Small intestine (tissue), 16 donors: Measurements from ENCODE around the gene ASB5. TPM values are rescaled to one million over a fixed set of nuclear protein-coding genes. Genes with fewer than 3 reads are reported as not detected.

Source experiments
- DNase-seq, 2 donors: peaks; one replicate each; pipeline versions ENCODE4 v3.0.0 to v3.0.0-alpha.2; 2013
- FAIRE-seq: peaks from 2 replicates; lab custom pipeline; 2012; peaks lifted over from hg19 to GRCh38; lab: Jason Lieb, UNC
- H3K27ac ChIP-seq, 3 donors: one replicate each; pipeline ENCODE4 v1.5.1; 2013; ENCODE audit warnings: low read length in 2 of 3, mild to moderate bottlenecking in 2 of 3, control low read depth in 1 of 3, inconsistent platforms in 1 of 3, low read depth in 1 of 3, moderate library complexity in 1 of 3
- H3K27me3 ChIP-seq, 3 donors: one replicate each; pipeline ENCODE4 v1.6.1; 2013; ENCODE audit warnings: low read length in 3 of 3, inconsistent platforms in 1 of 3; ENCODE audit not compliant: control insufficient read depth in 3 of 3, insufficient read depth in 3 of 3
- H3K36me3 ChIP-seq, 3 donors: one replicate each; pipeline ENCODE4 v1.6.1; 2013; ENCODE audit warnings: low read length in 3 of 3, inconsistent platforms in 1 of 3, low read depth in 1 of 3, mild to moderate bottlenecking in 1 of 3, moderate library complexity in 1 of 3; ENCODE audit not compliant: control insufficient read depth in 3 of 3, insufficient read depth in 2 of 3
- H3K4me1 ChIP-seq, 3 donors: one replicate each; pipeline ENCODE4 v1.6.1; 2013; ENCODE audit warnings: low read length in 2 of 3, inconsistent platforms in 1 of 3, low read depth in 1 of 3, mild to moderate bottlenecking in 1 of 3, moderate library complexity in 1 of 3; ENCODE audit not compliant: control insufficient read depth in 3 of 3, insufficient read depth in 2 of 3
- H3K4me3 ChIP-seq, 3 donors: one replicate each; pipeline ENCODE4 v1.5.1; 2013; ENCODE audit warnings: low read length in 3 of 3, control low read depth in 1 of 3, inconsistent platforms in 1 of 3, low read depth in 1 of 3, mild to moderate bottlenecking in 1 of 3, moderate library complexity in 1 of 3
- H3K9me3 ChIP-seq, 2 donors: one replicate each; pipeline ENCODE4 v1.6.1; 2013; ENCODE audit warnings: low read depth in 1 of 2, low read length in 1 of 2; ENCODE audit not compliant: control insufficient read depth in 2 of 2, insufficient read depth in 1 of 2
- WGBS, 3 donors: extraction: QIAGEN DNeasy Blood & Tissue Kit; methylation state at CpG; one replicate each; pipeline ENCODE4 v1.1.7; 2013; 5-methylcytosine and 5-hydroxymethylcytosine counted together
- long read RNA-seq, 10 donors: transcript quantifications; one replicate each; lab custom pipeline, GENCODE V29; 2026
- polyA plus RNA-seq, 4 donors: library from polyadenylated mRNA; stranded (reverse) in 3 of 4; unstranded in 1 of 4; fragments of 200-250 nt in 3 of 4; fragments of 120-200 nt in 1 of 4; gene quantifications; one replicate each; pipeline versions ENCODE4 v1.2.1 to v1.2.3, GENCODE V29; 2013
- donor health status: healthy with polysubstance abuse.
- donor health status: control.
- donor health status: control.
- donor health status: Bipolar disorder and iron deficiency.
- donor health status: healthy.

Gene ASB5
- 1 to 10 TPM in 1 of 4 donors, under 1 TPM in 3; 0.01 to 2.0 (median 0.52) TPM for polyA plus RNA-seq
- long read RNA-seq, donor 1, result 0 reads
- long read RNA-seq, donor 2, result 0 reads
- long read RNA-seq, donor 3, partial matches to known transcripts, result 30 of 66 reads
- long read RNA-seq, donor 3, other reads (novel, unspliced or antisense), result 36 of 66 reads
- long read RNA-seq, donor 4, result 0 reads
- long read RNA-seq, donor 5, result 0 reads
- long read RNA-seq, donor 6, result 0 reads
- long read RNA-seq, donor 7, result 0 reads
- long read RNA-seq, donor 8, result 0 reads
- long read RNA-seq, donor 9, result 0 reads
- long read RNA-seq, donor 10, result 0 reads

DNA sequence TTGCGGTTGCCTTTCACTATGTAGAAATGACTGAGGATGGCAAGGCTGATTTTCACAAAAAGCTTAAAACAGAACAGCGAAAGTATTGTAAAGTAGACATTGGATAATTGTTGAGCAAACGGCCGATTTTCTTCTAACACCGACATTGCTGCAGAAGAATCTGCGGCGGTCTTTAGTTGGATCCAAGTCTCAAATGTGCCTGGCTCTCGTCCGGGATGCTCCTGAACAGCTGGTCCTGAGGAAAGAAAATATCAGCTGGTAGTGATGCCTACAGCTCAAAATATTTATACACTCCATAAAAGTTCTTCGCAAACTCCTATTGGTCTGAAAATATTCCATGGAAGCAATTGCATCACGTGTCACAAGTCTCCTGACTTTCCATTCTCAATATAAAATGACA lies at the start of gene ASB5:
TSS of gene ASB5 (minus strand) at position 260 of the 400 bp plus-strand sequence. CDS start at position 146, 114 bp downstream.
- no peak within 1 kb of the TSS for H3K4me3 ChIP-seq
- no peak for DNase-seq
- H3K27ac ChIP-seq, result no peak within 1 kb of the TSS
- no peaks in the 10 kb centered on the region for H3K9me3 ChIP-seq
- H3K27me3 ChIP-seq, result no peaks in the 10 kb centered on the region
- H3K4me1 ChIP-seq, result no peaks in the 10 kb centered on the region
- FAIRE-seq, result no peak
- 91 to 94% (median 92%) methylated on average over 11 of the region's 11 CpGs for WGBS, 3 donors
- H3K36me3 ChIP-seq, result no peaks in the 10 kb centered on the region

- no peak for FAIRE-seq
- Histone ChIP-seq H3K4me1 (peaks cover 0 to 2% (median 2%) of the 10 kb centered on the region in 3 donors), H3K4me3 (no peak overlapping the region), H3K9me3 (no peaks in the 10 kb centered on the region), H3K27ac (no peak overlapping the region), H3K36me3 (no peaks in the 10 kb centered on the region), H3K27me3 (peaks cover 0 to 3% (median 0%) of the 10 kb centered on the region in 3 donors)
- DNase-seq, result no peak
- 70 to 82% (median 77%) methylated on average over 7 of the region's 7 CpGs for WGBS, 3 donors
Measured at GRCh38 chr4:176313596-176314336, 44.7 kb upstream of the ASB5 start.

GRCh38 chr4:176309772-176310171 lies 40.8 kb upstream of the ASB5 start:
- Histone ChIP-seq H3K9me3 (no peaks in the 10 kb centered on the region), H3K27me3 (peaks cover 0 to 3% (median 2%) of the 10 kb centered on the region in 3 donors), H3K4me1 (no peaks in the 10 kb centered on the region), H3K27ac (no peak overlapping the region), H3K4me3 (no peak overlapping the region), H3K36me3 (no peaks in the 10 kb centered on the region)
- no peak for DNase-seq
- FAIRE-seq, result no peak

GRCh38 chr4:176309046-176309445 lies 40.0 kb upstream of the ASB5 start:
- DNase-seq (no peak), FAIRE-seq (no peak)
- peaks cover 0 to 3% (median 2%) of the 10 kb centered on the region in 3 donors for H3K27me3 ChIP-seq
- no peaks in the 10 kb centered on the region for H3K9me3 ChIP-seq
- H3K4me3 ChIP-seq, result no peak overlapping the region
- H3K27ac ChIP-seq, result no peak overlapping the region
- WGBS, 3 donors, result 77 to 86% (median 79%) methylated on average over 2 of the region's 2 CpGs
- no peaks in the 10 kb centered on the region for H3K36me3 ChIP-seq
- no peaks in the 10 kb centered on the region for H3K4me1 ChIP-seq

GRCh38 chr4:176308441-176308840 lies 39.4 kb upstream of the ASB5 start:
- no peaks in the 10 kb centered on the region for H3K36me3 ChIP-seq
- no peak overlapping the region for H3K4me3 ChIP-seq
- 86 to 90% (median 87%) methylated on average over 3 of the region's 3 CpGs for WGBS, 3 donors
- H3K27ac ChIP-seq, result no peak overlapping the region
- H3K4me1 ChIP-seq, result no peaks in the 10 kb centered on the region
- no peaks in the 10 kb centered on the region for H3K9me3 ChIP-seq
- no peak for FAIRE-seq
- DNase-seq, result no peak
- peaks cover 0 to 3% (median 2%) of the 10 kb centered on the region in 3 donors for H3K27me3 ChIP-seq

GRCh38 chr4:176307666-176307930 lies 38.6 kb upstream of the ASB5 start:
- no peak overlapping the region for H3K4me3 ChIP-seq
- no peaks in the 10 kb centered on the region for H3K36me3 ChIP-seq
- DNase-seq, result no peak
- no peaks in the 10 kb centered on the region for H3K9me3 ChIP-seq
- H3K4me1 ChIP-seq, result no peaks in the 10 kb centered on the region
- no peak for FAIRE-seq
- H3K27me3 ChIP-seq, result peaks cover 0 to 3% (median 2%) of the 10 kb centered on the region in 3 donors
- no peak overlapping the region for H3K27ac ChIP-seq
- WGBS, 3 donors, result 73 to 81% (median 77%) methylated on average over 6 of the region's 6 CpGs

DNA sequence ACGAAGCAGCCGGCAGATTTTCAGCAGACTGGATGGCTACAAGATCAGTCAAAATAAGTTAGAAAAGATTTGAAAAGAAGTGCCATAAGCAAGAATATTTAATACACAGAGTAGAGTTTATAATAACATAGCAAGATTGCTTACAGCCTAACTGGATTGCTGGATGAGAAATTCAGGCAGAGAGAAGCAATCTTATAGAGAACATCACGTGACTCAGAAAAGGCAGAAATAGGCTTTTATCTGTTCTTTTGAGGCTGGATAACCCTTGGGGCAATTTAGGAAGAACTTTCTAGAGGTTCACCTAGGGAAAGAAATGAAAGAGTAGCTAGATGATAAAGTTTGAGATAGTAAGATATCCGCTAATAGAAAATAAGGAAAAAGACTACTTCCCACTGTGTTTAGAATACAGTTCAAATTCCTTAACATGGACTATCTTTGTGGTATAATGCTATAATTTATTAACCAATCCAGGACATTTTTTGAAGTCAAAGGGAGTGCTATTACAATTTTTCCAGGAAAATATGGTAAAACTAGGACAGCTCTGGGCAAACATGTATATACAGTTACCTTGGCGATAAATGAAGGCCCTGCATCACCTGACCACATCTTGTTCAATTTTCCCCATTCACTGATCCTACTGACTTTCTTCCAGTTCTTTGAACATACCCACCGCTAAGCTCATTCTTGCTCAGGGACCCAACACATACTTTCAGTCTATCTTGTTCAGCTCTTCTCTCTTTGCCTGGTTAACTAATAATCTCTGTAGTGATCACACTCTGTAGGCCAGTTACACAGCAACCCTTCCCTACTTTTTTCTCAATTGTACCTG lies 38.0 kb upstream of the ASB5 start:
- Histone ChIP-seq H3K4me1 (no peaks in the 10 kb centered on the region), H3K9me3 (no peaks in the 10 kb centered on the region), H3K27ac (no peak overlapping the region), H3K4me3 (no peak overlapping the region), H3K36me3 (no peaks in the 10 kb centered on the region), H3K27me3 (peaks cover 0 to 3% (median 2%) of the 10 kb centered on the region in 3 donors)
- FAIRE-seq (no peak), DNase-seq (no peak)
- WGBS, 3 donors, result 82 to 92% (median 84%) methylated on average over 6 of the region's 6 CpGs

- no peaks in the 10 kb centered on the region for H3K36me3 ChIP-seq
- WGBS, 3 donors, result 9 to 30% (median 22%) methylated on average over 1 of the region's 1 CpG
- H3K27ac ChIP-seq, result no peak overlapping the region
- no peaks in the 10 kb centered on the region for H3K4me1 ChIP-seq
- FAIRE-seq (no peak), DNase-seq (no peak)
- no peaks in the 10 kb centered on the region for H3K9me3 ChIP-seq
- H3K4me3 ChIP-seq, result no peak overlapping the region
- peaks cover 0 to 2% (median 0%) of the 10 kb centered on the region in 3 donors for H3K27me3 ChIP-seq
Measured at GRCh38 chr4:176303938-176304337, 34.9 kb upstream of the ASB5 start.
